Suprapubic skin (tissue), 4 donors: ENCODE measurements around the gene RMI2. TPM values are rescaled to one million over a fixed set of nuclear protein-coding genes. Genes with fewer than 3 reads are reported as not detected.
"Not testable (repeated sequence)": the region's sequence is repeated elsewhere in the genome, so short reads cannot be mapped to it uniquely, and the experiment has no call there.

Source experiments
- DNase-seq, 2 donors: peaks; one replicate each; pipeline ENCODE4 v3.0.0-alpha.2; 2019; ENCODE audit warnings: low spot score in 2 of 2
- H3K27ac ChIP-seq: fragments of 200-600 bp; sonication (generic); one replicate; pipeline ENCODE4 v1.5.1; 2019
- H3K27me3 ChIP-seq: fragments of 200-600 bp; sonication (generic); one replicate; pipeline ENCODE4 v1.5.1; 2019
- H3K36me3 ChIP-seq: fragments of 200-600 bp; sonication (generic); one replicate; pipeline ENCODE4 v1.5.1; 2019
- H3K4me1 ChIP-seq: fragments of 200-600 bp; sonication (generic); one replicate; pipeline ENCODE4 v1.5.1; 2019
- H3K4me3 ChIP-seq: fragments of 200-600 bp; sonication (generic); one replicate; pipeline ENCODE4 v1.5.1; 2019; ENCODE audit warnings: mild to moderate bottlenecking
- H3K9me3 ChIP-seq: fragments of 200-600 bp; sonication (generic); one replicate; pipeline ENCODE4 v1.5.1; 2019
- CTCF ChIP-seq, 2 donors: fragments of 200-600 bp in 1 of 2; fragments of 450-650 bp in 1 of 2; sonication (generic) in 1 of 2; IDR thresholded peaks; one replicate each; pipeline ENCODE4 v1.5.1; 2016 to 2019; ENCODE audit warnings: antibody characterized with exemption in 2 of 2, mild to moderate bottlenecking in 1 of 2, moderate library complexity in 1 of 2
- EP300 ChIP-seq: sonication (generic); formaldehyde crosslinking; IDR thresholded peaks from one replicate; pipeline ENCODE4 v1.6.1; 2017; ENCODE audit warnings: antibody characterized with exemption
- POLR2A ChIP-seq, 2 donors: fragments of 450-650 bp; IDR thresholded peaks; one replicate each; pipeline ENCODE4 v1.6.1; 2017; ENCODE audit warnings: antibody characterized with exemption in 2 of 2, mild to moderate bottlenecking in 2 of 2, moderate library complexity in 2 of 2
- POLR2AphosphoS5 ChIP-seq, 3 donors: sonication (generic); formaldehyde crosslinking; IDR thresholded peaks; one replicate each; pipeline ENCODE4 v1.6.1; 2017; ENCODE audit warnings: antibody characterized with exemption in 3 of 3
- WGBS: methylation state at CpG from one replicate; pipeline ENCODE4 v1.1.5; 2018; 5-methylcytosine and 5-hydroxymethylcytosine counted together
- total RNA-seq, 4 donors: library from RNA; depleted of rRNA; stranded (reverse); fragments of >200 nt; gene quantifications; one replicate each; pipeline ENCODE4 v1.1.0, GENCODE V29; 2016

RMI2 gene
- total RNA-seq, 4 donors from 2014 or later, result 2.7 to 7.7 (median 6.4) TPM

GRCh38 chr16:11370084-11370931, 25.0 kb downstream of the RMI2 start:
- Histone ChIP-seq H3K4me3 (no peak overlapping the region), H3K27ac (no peak overlapping the region), H3K36me3 (no peaks in the 10 kb centered on the region), H3K9me3 (no peaks in the 10 kb centered on the region), H3K27me3 (no peaks in the 10 kb centered on the region), H3K4me1 (no peaks in the 10 kb centered on the region)
- no peak for TF ChIP-seq EP300
- TF ChIP-seq POLR2A (IDR thresholded peaks at IDR 0.05), result no peak
- TF ChIP-seq POLR2AphosphoS5 (IDR thresholded peaks at IDR 0.05), result no peak
- TF ChIP-seq CTCF (IDR thresholded peaks at IDR 0.05), result no peak
- 61% methylated on average over 7 of the region's 7 CpGs for WGBS
- no peak for DNase-seq

DNA sequence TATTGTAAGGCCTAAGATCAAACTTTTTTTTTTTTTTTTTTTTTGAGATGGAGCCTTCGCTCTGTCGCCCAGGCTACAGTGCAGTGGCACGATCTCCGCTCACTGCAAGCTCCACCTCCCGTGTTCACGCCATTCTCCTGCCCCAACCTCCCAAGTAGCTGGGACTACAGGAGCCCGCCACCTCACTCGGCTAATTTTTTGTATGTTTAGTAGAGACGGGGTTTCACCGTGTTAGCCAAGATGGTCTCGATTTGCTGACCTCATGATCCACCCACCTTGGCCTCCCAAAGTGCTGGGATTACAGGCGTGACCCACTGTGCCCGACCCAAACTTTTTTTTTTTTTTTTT, 25.6 kb downstream of the RMI2 start:
- H3K4me3 ChIP-seq, H3K36me3 ChIP-seq, H3K4me1 ChIP-seq, H3K27ac ChIP-seq, H3K9me3 ChIP-seq, H3K27me3 ChIP-seq, DNase-seq: not testable (repeated sequence)
- 96% methylated on average over 12 of the region's 13 CpGs for WGBS

DNA sequence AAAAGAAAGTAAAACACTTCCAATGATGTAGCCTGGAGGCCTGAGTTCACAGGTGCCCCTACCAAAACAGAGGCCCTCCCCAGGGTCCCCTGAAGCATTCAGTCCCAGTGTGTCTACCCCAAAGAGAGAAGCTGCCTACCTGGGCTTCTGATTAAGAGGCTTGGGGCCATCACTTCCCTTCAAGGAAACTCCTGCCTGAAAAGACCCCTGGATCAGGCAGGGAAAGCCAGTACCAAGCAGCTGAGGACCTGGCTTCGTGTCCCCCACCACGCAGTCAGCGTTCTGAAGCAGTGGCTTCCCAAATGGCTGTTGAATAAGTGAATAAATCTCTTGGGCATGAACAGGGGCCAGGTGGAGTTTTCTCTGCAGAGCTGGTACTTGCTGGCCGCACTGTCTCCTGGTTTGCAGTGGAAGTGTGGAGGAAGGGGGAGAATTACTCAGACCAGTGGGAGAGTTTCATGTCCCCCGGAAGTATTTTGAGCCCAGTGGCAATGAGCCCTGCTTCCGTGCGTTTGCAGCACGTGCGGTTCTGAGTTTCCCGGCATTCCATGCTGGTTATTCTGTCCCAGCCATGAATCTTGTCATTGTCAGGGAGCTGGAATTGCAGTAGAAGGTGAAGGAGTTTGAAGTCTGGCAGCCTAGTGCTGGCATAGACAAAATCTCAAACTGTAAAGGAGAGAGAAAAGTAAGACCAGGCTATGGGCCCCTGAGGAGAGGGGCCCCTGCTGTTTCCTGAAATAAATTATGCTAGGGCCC, 27.0 kb downstream of the RMI2 start:
- Histone ChIP-seq H3K4me1 (no peaks in the 10 kb centered on the region), H3K36me3 (no peaks in the 10 kb centered on the region), H3K4me3 (no peak overlapping the region), H3K27ac (no peak overlapping the region), H3K9me3 (no peaks in the 10 kb centered on the region), H3K27me3 (no peaks in the 10 kb centered on the region)
- no peak for TF ChIP-seq CTCF (IDR thresholded peaks at IDR 0.05)
- TF ChIP-seq POLR2AphosphoS5 (IDR thresholded peaks at IDR 0.05), result no peak
- TF ChIP-seq POLR2A (IDR thresholded peaks at IDR 0.05), result no peak
- TF ChIP-seq EP300, result no peak
- WGBS, result 83% methylated on average over 10 of the region's 10 CpGs
- no peak for DNase-seq

- no peaks in the 10 kb centered on the region for H3K27me3 ChIP-seq
- H3K36me3 ChIP-seq, result no peaks in the 10 kb centered on the region
- no peak overlapping the region for H3K27ac ChIP-seq
- TF ChIP-seq POLR2AphosphoS5 (IDR thresholded peaks at IDR 0.05) (no peak), CTCF (IDR thresholded peaks at IDR 0.05) (no peak), EP300 (no peak), POLR2A (IDR thresholded peaks at IDR 0.05) (no peak)
- 76% methylated on average over 4 of the region's 6 CpGs for WGBS
- H3K4me3 ChIP-seq, result no peak overlapping the region
- no peaks in the 10 kb centered on the region for H3K4me1 ChIP-seq
- H3K9me3 ChIP-seq, result no peaks in the 10 kb centered on the region
- no peak for DNase-seq
These were observed 27.6 kb downstream of the RMI2 start for GRCh38 chr16:11372829-11373306.

DNA sequence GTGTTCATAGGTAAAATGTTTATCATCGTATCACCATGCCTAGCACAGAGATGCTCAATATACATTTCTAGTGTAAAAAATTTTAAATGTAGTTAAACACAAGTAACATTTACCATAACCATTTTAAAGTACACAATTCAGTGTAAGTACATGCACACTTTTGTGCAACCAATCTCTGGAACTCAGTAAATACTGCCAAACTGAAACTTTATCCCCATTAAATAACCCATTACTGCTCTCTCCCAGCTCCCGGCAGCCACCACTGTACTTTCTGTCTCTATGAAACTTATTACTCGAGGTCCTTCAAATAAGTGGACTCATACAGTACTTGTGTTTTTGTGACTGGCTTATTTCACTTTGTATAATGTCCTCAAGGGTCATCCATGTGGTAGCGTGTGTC, 29.0 kb downstream of the RMI2 start:
- Histone ChIP-seq H3K27me3 (no peaks in the 10 kb centered on the region), H3K36me3 (no peaks in the 10 kb centered on the region), H3K4me3 (no peak overlapping the region), H3K27ac (no peak overlapping the region), H3K4me1 (no peaks in the 10 kb centered on the region), H3K9me3 (no peaks in the 10 kb centered on the region)
- DNase-seq, result no peak
- no peak for TF ChIP-seq EP300
- TF ChIP-seq CTCF (IDR thresholded peaks at IDR 0.05), result no peak
- TF ChIP-seq POLR2AphosphoS5 (IDR thresholded peaks at IDR 0.05), result no peak
- no peak for TF ChIP-seq POLR2A (IDR thresholded peaks at IDR 0.05)
- 90% methylated on average over 4 of the region's 4 CpGs for WGBS
